Measurements from ENCODE around the gene LYZ. TPM values are rescaled to one million over a fixed set of nuclear protein-coding genes. Genes with fewer than 3 reads are reported as not detected.

Gene LYZ
- total and polyA plus RNA-seq, 10 donors, result 96.3 to 941 (median 279) TPM

DNA sequence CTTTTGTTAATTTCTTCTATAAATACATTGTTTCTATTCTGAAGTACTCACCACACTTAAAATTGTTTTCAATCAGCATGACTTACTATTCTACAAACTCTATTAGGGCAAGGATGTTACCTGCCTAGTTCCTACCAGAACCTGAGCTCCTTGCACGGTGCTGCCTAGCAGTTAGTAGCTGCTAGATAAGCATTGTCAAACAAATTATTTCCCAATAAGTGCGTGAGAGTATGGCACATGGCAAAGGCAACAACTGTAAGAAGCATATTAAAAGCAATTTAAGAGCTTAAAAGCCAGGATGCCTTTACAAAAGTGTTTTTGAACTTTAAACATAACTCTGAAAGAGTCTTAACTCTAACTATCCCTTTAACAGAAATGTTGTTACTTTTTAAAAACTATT, 8.2 kb upstream of the LYZ start:
- H3K4me3 ChIP-seq, result no peak overlapping the region
- peak overlapping the region in 1 of 8 donors; percentile 84 for H3K27ac ChIP-seq
- H3K36me3 ChIP-seq, result no peaks in the 10 kb centered on the region
- no peak for DNase-seq
- TF ChIP-seq POLR2A (IDR thresholded peaks at IDR 0.05) (no peak), POLR2AphosphoS5 (IDR thresholded peaks at IDR 0.05) (no peak)
- TF ChIP-seq, protein P1, sequence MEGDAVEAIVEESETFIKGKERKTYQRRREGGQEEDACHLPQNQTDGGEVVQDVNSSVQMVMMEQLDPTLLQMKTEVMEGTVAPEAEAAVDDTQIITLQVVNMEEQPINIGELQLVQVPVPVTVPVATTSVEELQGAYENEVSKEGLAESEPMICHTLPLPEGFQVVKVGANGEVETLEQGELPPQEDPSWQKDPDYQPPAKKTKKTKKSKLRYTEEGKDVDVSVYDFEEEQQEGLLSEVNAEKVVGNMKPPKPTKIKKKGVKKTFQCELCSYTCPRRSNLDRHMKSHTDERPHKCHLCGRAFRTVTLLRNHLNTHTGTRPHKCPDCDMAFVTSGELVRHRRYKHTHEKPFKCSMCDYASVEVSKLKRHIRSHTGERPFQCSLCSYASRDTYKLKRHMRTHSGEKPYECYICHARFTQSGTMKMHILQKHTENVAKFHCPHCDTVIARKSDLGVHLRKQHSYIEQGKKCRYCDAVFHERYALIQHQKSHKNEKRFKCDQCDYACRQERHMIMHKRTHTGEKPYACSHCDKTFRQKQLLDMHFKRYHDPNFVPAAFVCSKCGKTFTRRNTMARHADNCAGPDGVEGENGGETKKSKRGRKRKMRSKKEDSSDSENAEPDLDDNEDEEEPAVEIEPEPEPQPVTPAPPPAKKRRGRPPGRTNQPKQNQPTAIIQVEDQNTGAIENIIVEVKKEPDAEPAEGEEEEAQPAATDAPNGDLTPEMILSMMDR (IDR thresholded peaks at IDR 0.05 in 8 of 11, conservative IDR thresholded peaks at IDR 0.05 in 3 of 11), result no peak
- H3K9me3 ChIP-seq, result no peaks in the 10 kb centered on the region
- H3K27me3 ChIP-seq (replicated peaks in 1 of 7), result no peaks in the 10 kb centered on the region
- 50 to 91% (median 67%) methylated on average over 2 of the region's 2 CpGs for WGBS, 5 donors
- peaks cover 0 to 79% (median 32%) of the 10 kb centered on the region in 6 donors for H3K4me1 ChIP-seq
- intact Hi-C loops (cut with DNase I; ENCODE audit: low total_unique reads), result no loop called here

GRCh38 chr12:69341328-69341727, 6.9 kb upstream of the LYZ start:
- WGBS, 5 donors, result 36 to 62% (median 53%) methylated on average over 5 of the region's 5 CpGs
- Histone ChIP-seq H3K27ac (peak overlapping the region in 3 of 8 donors; percentile 40 to 84 (median 69)), H3K4me1 (peaks cover 0 to 81% (median 32%) of the 10 kb centered on the region in 6 donors), H3K9me3 (no peaks in the 10 kb centered on the region), H3K36me3 (no peaks in the 10 kb centered on the region), H3K27me3 (replicated peaks in 1 of 7) (no peaks in the 10 kb centered on the region), H3K4me3 (no peak overlapping the region)
- intact Hi-C loops (cut with DNase I; ENCODE audit: low total_unique reads), result no loop called here
- no peak for DNase-seq
- TF ChIP-seq, protein P1 (IDR thresholded peaks at IDR 0.05 in 8 of 11, conservative IDR thresholded peaks at IDR 0.05 in 3 of 11), result no peak
- TF ChIP-seq POLR2AphosphoS5 (IDR thresholded peaks at IDR 0.05) (no peak), POLR2A (IDR thresholded peaks at IDR 0.05) (no peak)

- TF ChIP-seq, protein P1 (IDR thresholded peaks at IDR 0.05 in 8 of 11, conservative IDR thresholded peaks at IDR 0.05 in 3 of 11), result no peak
- TF ChIP-seq POLR2A (IDR thresholded peaks at IDR 0.05) (no peak), POLR2AphosphoS5 (IDR thresholded peaks at IDR 0.05) (no peak)
- no peak overlapping the region for H3K4me3 ChIP-seq
- no peaks in the 10 kb centered on the region for H3K27me3 ChIP-seq (replicated peaks in 1 of 7)
- H3K4me1 ChIP-seq, result peaks cover 0 to 76% (median 28%) of the 10 kb centered on the region in 6 donors
- intact Hi-C loops (cut with DNase I; ENCODE audit: low total_unique reads), result no loop called here
- H3K27ac ChIP-seq, result peak overlapping the region in 2 of 8 donors; percentile 69 to 84
- H3K36me3 ChIP-seq, result no peaks in the 10 kb centered on the region
- H3K9me3 ChIP-seq, result no peaks in the 10 kb centered on the region
- 49 to 78% (median 67%) methylated on average over 2 of the region's 2 CpGs for WGBS, 5 donors
- DNase-seq, result no peak
These were observed 5.8 kb upstream of the LYZ start for GRCh38 chr12:69342421-69342820.

- no peaks in the 10 kb centered on the region for H3K9me3 ChIP-seq
- 51 to 86% (median 61%) methylated on average over 3 of the region's 3 CpGs for WGBS, 5 donors
- peak overlapping the region in 4 of 8 donors; percentile 28 to 84 (median 70) for H3K27ac ChIP-seq
- peaks cover 0 to 75% (median 22%) of the 10 kb centered on the region in 6 donors for H3K4me1 ChIP-seq
- H3K4me3 ChIP-seq, result no peak overlapping the region
- DNase-seq, result no peak
- no peaks in the 10 kb centered on the region for H3K27me3 ChIP-seq (replicated peaks in 1 of 7)
- intact Hi-C loops (cut with DNase I; ENCODE audit: low total_unique reads), result no loop called here
- TF ChIP-seq POLR2A (IDR thresholded peaks at IDR 0.05), result no peak
- TF ChIP-seq POLR2AphosphoS5 (IDR thresholded peaks at IDR 0.05), result no peak
- TF ChIP-seq, protein P1 (IDR thresholded peaks at IDR 0.05 in 8 of 11, conservative IDR thresholded peaks at IDR 0.05 in 3 of 11), result no peak
- no peaks in the 10 kb centered on the region for H3K36me3 ChIP-seq
These were observed 4.8 kb upstream of the LYZ start for GRCh38 chr12:69343357-69343756.

Data from spleen (tissue), 11 donors.